Osteoblast (primary cell): Measurements from ENCODE around the gene DNAH7. TPM values are rescaled to one million over a fixed set of nuclear protein-coding genes. Genes with fewer than 3 reads are reported as not detected.

Experiments used
- DNase-seq: peaks from one replicate; pipeline ENCODE4 v3.0.0; 2011; ENCODE audit warnings: low spot score, mixed read lengths; ENCODE audit not compliant: insufficient read length; ENCODE audit errors: missing footprints
- H2AFZ ChIP-seq: 2 replicates; pipeline ENCODE4 v1.6.0; 2011; ENCODE audit warnings: mild to moderate bottlenecking, low read length
- H3K27ac ChIP-seq: 2 replicates; pipeline ENCODE4 v1.5.1; 2011; ENCODE audit warnings: mild to moderate bottlenecking, low read depth, low read length, moderate library complexity
- H3K27me3 ChIP-seq: 2 replicates; pipeline ENCODE4 v1.6.0; 2012; ENCODE audit warnings: mild to moderate bottlenecking, control low read depth, inconsistent platforms, low read length, moderate library complexity; ENCODE audit not compliant: insufficient read depth
- H3K36me3 ChIP-seq: 2 replicates; pipeline ENCODE4 v1.5.1; 2011; ENCODE audit warnings: mild to moderate bottlenecking, low read length, control low read depth, moderate library complexity; ENCODE audit not compliant: insufficient read depth
- H3K4me1 ChIP-seq: 2 replicates; pipeline ENCODE4 v1.5.1; 2011; ENCODE audit warnings: mild to moderate bottlenecking, low read length, control low read depth, moderate library complexity; ENCODE audit not compliant: insufficient read depth
- H3K4me2 ChIP-seq: 2 replicates; pipeline ENCODE4 v1.6.0; 2011; ENCODE audit warnings: mild to moderate bottlenecking, low read length; ENCODE audit not compliant: insufficient read depth
- H3K4me3 ChIP-seq: fragments of 200-600 bp; sonication (generic); 3 replicates; pipeline ENCODE4 v1.5.1; 2012; ENCODE audit warnings: mild to moderate bottlenecking, low read length, inconsistent platforms; ENCODE audit not compliant: insufficient read depth
- H3K79me2 ChIP-seq: 2 replicates; pipeline ENCODE4 v1.6.0; 2012; ENCODE audit warnings: mild to moderate bottlenecking, low read length, control low read depth, inconsistent platforms; ENCODE audit not compliant: insufficient read depth
- H3K9me3 ChIP-seq: 2 replicates; pipeline ENCODE4 v1.5.1; 2011; ENCODE audit warnings: low read depth, low read length, control low read depth
- H4K20me1 ChIP-seq: 2 replicates; pipeline ENCODE4 v1.6.0; 2012; ENCODE audit warnings: mild to moderate bottlenecking, low read length, control low read depth; ENCODE audit not compliant: insufficient read depth
- CTCF ChIP-seq: IDR thresholded peaks from 2 replicates; pipeline ENCODE4 v1.5.1; 2011; ENCODE audit warnings: mild to moderate bottlenecking, low read depth, low read length, moderate library complexity; ENCODE audit errors: extremely low read depth
- total RNA-seq: library from RNA; depleted of rRNA; stranded (reverse); fragments of >200 nt; gene quantifications from 2 replicates; pipeline ENCODE4 v1.2.3, GENCODE V29; 2012

Gene DNAH7
- total RNA-seq, 1 donor, result 2.5 TPM

- no peaks in the 10 kb centered on the region for H3K27me3 ChIP-seq
- TF ChIP-seq CTCF, result no peak
- DNase-seq, result no peak
- no peaks in the 10 kb centered on the region for H4K20me1 ChIP-seq
- H3K4me1 ChIP-seq, result peaks cover 4% of the 10 kb centered on the region
- H3K79me2 ChIP-seq, result no peaks in the 10 kb centered on the region
- no peak overlapping the region for H3K4me3 ChIP-seq
- H3K27ac ChIP-seq, result no peak overlapping the region
- no peaks in the 10 kb centered on the region for H3K9me3 ChIP-seq
- H2AFZ ChIP-seq, result no peak overlapping the region
- H3K36me3 ChIP-seq, result no peaks in the 10 kb centered on the region
- no peak overlapping the region for H3K4me2 ChIP-seq
These were observed 164.7 kb downstream of the DNAH7 start for GRCh38 chr2:195903956-195904355.

GRCh38 chr2:195902857-195903256, 165.8 kb downstream of the DNAH7 start:
- Histone ChIP-seq H3K36me3 (no peaks in the 10 kb centered on the region), H2AFZ (no peak overlapping the region), H3K4me3 (no peak overlapping the region), H3K4me1 (peaks cover 12% of the 10 kb centered on the region), H4K20me1 (no peaks in the 10 kb centered on the region), H3K27ac (no peak overlapping the region), H3K4me2 (no peak overlapping the region), H3K79me2 (no peaks in the 10 kb centered on the region), H3K9me3 (no peaks in the 10 kb centered on the region), H3K27me3 (no peaks in the 10 kb centered on the region)
- TF ChIP-seq CTCF, result no peak
- no peak for DNase-seq

GRCh38 chr2:195899226-195899625, 169.4 kb downstream of the DNAH7 start:
- peak overlapping the region; percentile 72 for H3K27ac ChIP-seq
- no peak for TF ChIP-seq CTCF

GRCh38 chr2:195898505-195899191, 170.0 kb downstream of the DNAH7 start:
- no peaks in the 10 kb centered on the region for H3K36me3 ChIP-seq

More at GRCh38 chr2:195899226-195899625, 169.4 kb downstream of the DNAH7 start:
- peaks cover 12% of the 10 kb centered on the region for H3K4me1 ChIP-seq
- no peak overlapping the region for H2AFZ ChIP-seq
- H4K20me1 ChIP-seq, result no peaks in the 10 kb centered on the region
- no peaks in the 10 kb centered on the region for H3K36me3 ChIP-seq
- H3K79me2 ChIP-seq, result no peaks in the 10 kb centered on the region
- no peak overlapping the region for H3K4me3 ChIP-seq
- H3K4me2 ChIP-seq, result peak overlapping the region; percentile 49
- no peak for DNase-seq
- H3K9me3 ChIP-seq, result no peaks in the 10 kb centered on the region
- no peaks in the 10 kb centered on the region for H3K27me3 ChIP-seq

More at GRCh38 chr2:195898505-195899191, 170.0 kb downstream of the DNAH7 start:
- peaks cover 12% of the 10 kb centered on the region for H3K4me1 ChIP-seq
- H3K4me2 ChIP-seq, result peak overlapping the region; percentile 49
- no peaks in the 10 kb centered on the region for H4K20me1 ChIP-seq
- H3K9me3 ChIP-seq, result no peaks in the 10 kb centered on the region
- no peaks in the 10 kb centered on the region for H3K79me2 ChIP-seq
- peak overlapping the region; percentile 14 for H3K4me3 ChIP-seq
- no peaks in the 10 kb centered on the region for H3K27me3 ChIP-seq
- peak; percentile 81 for DNase-seq
- H2AFZ ChIP-seq, result no peak overlapping the region
- TF ChIP-seq CTCF, result no peak
- peak overlapping the region; percentile 72 for H3K27ac ChIP-seq
